ENCODE results near the gene TBL1XR1.

DNA sequence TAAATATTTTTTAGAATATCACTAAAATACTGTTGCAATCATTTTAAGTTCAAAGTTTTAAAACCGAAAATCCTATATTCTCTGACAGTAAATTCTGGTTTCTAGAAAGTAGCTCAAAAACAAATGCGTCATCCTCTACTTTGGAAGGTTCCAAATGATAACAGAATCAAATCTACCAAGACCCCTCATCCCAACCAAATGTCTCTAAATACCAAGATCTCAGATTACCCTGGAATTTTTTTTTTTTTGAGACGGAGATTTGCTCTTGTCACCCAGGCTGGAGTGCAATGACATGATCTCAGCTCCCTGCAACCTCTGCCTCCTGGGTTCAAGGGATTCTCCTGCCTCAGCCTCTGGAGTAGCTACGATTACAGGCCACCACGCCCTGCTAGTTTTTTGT lies 16.8 kb downstream of the TBL1XR1 start:
- TF ChIP-seq, protein P1, sequence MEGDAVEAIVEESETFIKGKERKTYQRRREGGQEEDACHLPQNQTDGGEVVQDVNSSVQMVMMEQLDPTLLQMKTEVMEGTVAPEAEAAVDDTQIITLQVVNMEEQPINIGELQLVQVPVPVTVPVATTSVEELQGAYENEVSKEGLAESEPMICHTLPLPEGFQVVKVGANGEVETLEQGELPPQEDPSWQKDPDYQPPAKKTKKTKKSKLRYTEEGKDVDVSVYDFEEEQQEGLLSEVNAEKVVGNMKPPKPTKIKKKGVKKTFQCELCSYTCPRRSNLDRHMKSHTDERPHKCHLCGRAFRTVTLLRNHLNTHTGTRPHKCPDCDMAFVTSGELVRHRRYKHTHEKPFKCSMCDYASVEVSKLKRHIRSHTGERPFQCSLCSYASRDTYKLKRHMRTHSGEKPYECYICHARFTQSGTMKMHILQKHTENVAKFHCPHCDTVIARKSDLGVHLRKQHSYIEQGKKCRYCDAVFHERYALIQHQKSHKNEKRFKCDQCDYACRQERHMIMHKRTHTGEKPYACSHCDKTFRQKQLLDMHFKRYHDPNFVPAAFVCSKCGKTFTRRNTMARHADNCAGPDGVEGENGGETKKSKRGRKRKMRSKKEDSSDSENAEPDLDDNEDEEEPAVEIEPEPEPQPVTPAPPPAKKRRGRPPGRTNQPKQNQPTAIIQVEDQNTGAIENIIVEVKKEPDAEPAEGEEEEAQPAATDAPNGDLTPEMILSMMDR (IDR thresholded peaks at IDR 0.05; ENCODE audit: control extremely low read depth in 1 of 3, insufficient read depth in 1 of 3, low read depth in 1 of 3, low read length in 3 of 3): no peak
- TF ChIP-seq TEAD4 (IDR thresholded peaks at IDR 0.05; ENCODE audit: low read depth, low read length): no peak

Measured in H1 (cell line).